Heart left ventricle (tissue), 16 donors: ENCODE measurements around the gene NLRP9. TPM values are rescaled to one million over a fixed set of nuclear protein-coding genes. Genes with fewer than 3 reads are reported as not detected.

Experiments used
- ATAC-seq, 4 donors: fragments of 200-7000 bp; cut with Tn5 transposase; one replicate each; pipeline ENCODE4 v1.9.1; 2020 to 2022; ENCODE audit warnings: moderate library complexity in 4 of 4, mild to moderate bottlenecking in 3 of 4, moderate number of reproducible peaks in 1 of 4
- DNase-seq, 5 donors: peaks; one replicate each; pipeline ENCODE4 v3.0.0-alpha.2; 2020
- H3K27ac ChIP-seq, 12 donors: fragments of 200-600 bp; sonication (generic) in 4 of 12; one replicate each; pipeline versions ENCODE4 v1.5.0 to v1.8.0; 2016 to 2022; ENCODE audit warnings: mild to moderate bottlenecking in 2 of 12
- H3K27me3 ChIP-seq, 9 donors: fragments of 200-600 bp; sonication (generic) in 2 of 9; one replicate each; pipeline versions ENCODE4 v1.5.1 to v1.8.0; 2016 to 2022; ENCODE audit warnings: mild to moderate bottlenecking in 3 of 9
- H3K36me3 ChIP-seq, 9 donors: fragments of 200-600 bp; sonication (generic) in 2 of 9; one replicate each; pipeline versions ENCODE4 v1.5.0 to v1.8.0; 2018 to 2022; ENCODE audit warnings: mild to moderate bottlenecking in 2 of 9
- H3K4me1 ChIP-seq, 12 donors: fragments of 200-600 bp; sonication (generic) in 4 of 12; one replicate each; pipeline versions ENCODE4 v1.5.0 to v1.8.0; 2016 to 2022; ENCODE audit warnings: mild to moderate bottlenecking in 3 of 12
- H3K4me3 ChIP-seq, 12 donors: fragments of 200-600 bp; sonication (generic) in 4 of 12; one replicate each; pipeline versions ENCODE4 v1.5.0 to v1.8.0; 2017 to 2022; ENCODE audit warnings: mild to moderate bottlenecking in 9 of 12, moderate library complexity in 4 of 12
- H3K9me3 ChIP-seq, 12 donors: fragments of 200-600 bp; sonication (generic) in 4 of 12; one replicate each; pipeline versions ENCODE4 v1.5.0 to v1.8.0; 2016 to 2022; ENCODE audit warnings: mild to moderate bottlenecking in 1 of 12
- POLR2A ChIP-seq, 2 donors: fragments of 450-650 bp; IDR thresholded peaks; one replicate each; pipeline ENCODE4 v1.6.1; 2017; ENCODE audit warnings: antibody characterized with exemption in 2 of 2, mild to moderate bottlenecking in 2 of 2, moderate library complexity in 2 of 2
- WGBS, 4 donors: extraction: QIAGEN DNeasy Blood & Tissue Kit in 2 of 4; methylation state at CpG; one replicate each; pipeline versions ENCODE4 v1.1.5 to v1.1.7; 2013 to 2018; 5-methylcytosine and 5-hydroxymethylcytosine counted together
- intact Hi-C, 10 donors: fragments of 100-400 bp; cut with DNase I; formaldehyde crosslinking; loops; one replicate each; pipeline versions ENCODE4 v1.11.1 to v1.14.2; 2022
- polyA plus RNA-seq, 2 donors: library from polyadenylated mRNA; stranded (reverse); fragments of 200-250 nt; gene quantifications; one replicate each; pipeline ENCODE4 v1.2.3, GENCODE V29; 2013
- total RNA-seq, 9 donors: library from RNA; depleted of rRNA in 2 of 9; stranded (reverse); fragments of >200 nt in 2 of 9; fragmentation: NEBNext Ultra II Directional in 3 of 9; extraction: Animal tissue kit (Norgen Biotek cat#: 25700) in 3 of 9; gene quantifications; one replicate each; pipeline versions ENCODE4 v1.1.0 to v1.2.4, GENCODE V29; 2016 to 2023
- TF ChIP-seq, protein P1 (sequence below), 12 donors: fragments of 200-600 bp; sonication (generic) in 4 of 12; IDR thresholded peaks; one replicate each; pipeline versions ENCODE4 v1.5.0 to v1.8.0; 2018 to 2022; ENCODE audit warnings: antibody characterized with exemption in 12 of 12, mild to moderate bottlenecking in 5 of 12
- donor health status: ischemic (EF 13 %, LVEDD 7.1; RV severe dilation, severe dysfunction).
- donor health status: healthy with polysubstance abuse.
- donor health status: DM: no; HTN: yes; CAD: no.
- donor health status: DM: no; HTN: no; CAD: no.
- donor health status: ischemic (EF 25% LVEDD 6.9; RV normal size, moderate dysfunction).
- donor health status: ischemic (EF 25% LVEDD 5.7; RV mildly dilated, moderate dysfunction).
- donor health status: healthy.
- donor health status: DM: yes; HTN: yes; CAD: no.
- donor health status: ischemic (EF 35%, LVEDD 5.7; RV mildly dilated, moderate dysfunction).
- donor health status: nonischemic (EF 11% LVEDD 7.7; RV severe dilation, severe dysfunction).
- donor health status: DM: yes; HTN: yes; CAD: no.
- donor health status: PGD.
- donor health status: ischemic (EF 29% LVEDD 5.4; RV normal size, mild dysfunction).
- donor health status: nonischemic (EF 23%, LVEDD 6.1; RV moderate dilation, normal function).

Gene NLRP9
- total and polyA plus RNA-seq, 11 donors = not detected

DNA sequence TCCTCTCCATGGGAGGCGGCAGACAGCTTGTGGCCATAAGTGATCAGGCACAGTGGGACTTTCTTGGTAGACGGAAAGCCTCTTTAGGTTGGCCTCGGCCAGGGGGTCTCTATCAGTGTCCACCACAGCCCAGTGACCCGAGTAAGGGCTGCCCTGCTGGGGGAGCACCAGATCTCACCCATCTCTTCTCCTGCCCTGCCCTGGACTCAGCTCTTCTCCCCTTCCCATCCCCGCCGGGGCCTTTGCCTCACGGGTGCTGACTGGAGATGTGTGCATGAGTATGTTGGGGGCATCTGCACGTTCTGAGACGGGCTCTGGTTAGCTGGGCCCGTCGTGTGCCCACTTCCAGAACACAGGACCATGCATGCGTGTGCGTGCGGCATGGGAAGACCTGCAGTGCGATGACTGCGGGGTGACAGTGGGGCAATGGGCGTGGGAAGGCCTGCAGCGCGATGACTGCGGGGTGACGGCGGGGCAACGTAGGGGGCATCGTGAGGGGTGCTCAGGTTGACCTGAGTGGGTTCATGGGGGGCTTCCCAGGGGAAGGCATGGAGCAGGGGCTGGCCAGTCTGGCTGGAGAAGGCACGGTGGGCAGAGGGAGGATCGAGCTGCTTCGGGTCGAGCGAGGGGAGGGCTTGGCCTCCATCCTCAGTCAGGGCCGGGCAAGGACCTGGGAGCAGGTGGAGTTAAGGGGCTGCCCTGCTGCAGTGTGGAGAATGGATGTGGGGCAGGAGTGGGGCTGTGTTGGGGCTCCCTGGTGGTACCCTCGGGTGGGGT lies 47.2 kb downstream of the NLRP9 start:
- intact Hi-C loops = no loop called here
- Histone ChIP-seq H3K4me3 (no peak overlapping the region), H3K27ac (no peak overlapping the region), H3K27me3 (no peaks in the 10 kb centered on the region), H3K9me3 (no peaks in the 10 kb centered on the region), H3K4me1 (peaks cover 0 to 16% (median 0%) of the 10 kb centered on the region in 12 donors), H3K36me3 (peaks cover under 1 to 97% (median 82%) of the 10 kb centered on the region in 9 donors)
- 91 to 96% (median 95%) methylated on average over 29 to 31 of the region's 31 CpGs for WGBS, 4 donors
- ATAC-seq = no peak
- TF ChIP-seq, protein P1, sequence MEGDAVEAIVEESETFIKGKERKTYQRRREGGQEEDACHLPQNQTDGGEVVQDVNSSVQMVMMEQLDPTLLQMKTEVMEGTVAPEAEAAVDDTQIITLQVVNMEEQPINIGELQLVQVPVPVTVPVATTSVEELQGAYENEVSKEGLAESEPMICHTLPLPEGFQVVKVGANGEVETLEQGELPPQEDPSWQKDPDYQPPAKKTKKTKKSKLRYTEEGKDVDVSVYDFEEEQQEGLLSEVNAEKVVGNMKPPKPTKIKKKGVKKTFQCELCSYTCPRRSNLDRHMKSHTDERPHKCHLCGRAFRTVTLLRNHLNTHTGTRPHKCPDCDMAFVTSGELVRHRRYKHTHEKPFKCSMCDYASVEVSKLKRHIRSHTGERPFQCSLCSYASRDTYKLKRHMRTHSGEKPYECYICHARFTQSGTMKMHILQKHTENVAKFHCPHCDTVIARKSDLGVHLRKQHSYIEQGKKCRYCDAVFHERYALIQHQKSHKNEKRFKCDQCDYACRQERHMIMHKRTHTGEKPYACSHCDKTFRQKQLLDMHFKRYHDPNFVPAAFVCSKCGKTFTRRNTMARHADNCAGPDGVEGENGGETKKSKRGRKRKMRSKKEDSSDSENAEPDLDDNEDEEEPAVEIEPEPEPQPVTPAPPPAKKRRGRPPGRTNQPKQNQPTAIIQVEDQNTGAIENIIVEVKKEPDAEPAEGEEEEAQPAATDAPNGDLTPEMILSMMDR (IDR thresholded peaks at IDR 0.05) = no peak
- TF ChIP-seq POLR2A (IDR thresholded peaks at IDR 0.05) = no peak
- DNase-seq = peak in 2 of 5 donors; percentile 17 to 24

- Histone ChIP-seq H3K27me3 (no peaks in the 10 kb centered on the region), H3K4me1 (peaks cover 0 to 16% (median 0%) of the 10 kb centered on the region in 12 donors), H3K36me3 (peaks cover 5 to 97% (median 82%) of the 10 kb centered on the region in 9 donors), H3K27ac (no peak overlapping the region), H3K4me3 (no peak overlapping the region), H3K9me3 (no peaks in the 10 kb centered on the region)
- intact Hi-C loops = no loop called here
- DNase-seq (peak in 2 of 5 donors; percentile 9 to 15), ATAC-seq (no peak)
- no peak for TF ChIP-seq POLR2A (IDR thresholded peaks at IDR 0.05)
- TF ChIP-seq, protein P1 (IDR thresholded peaks at IDR 0.05) = no peak
- 94 to 97% (median 95%) methylated on average over 9 to 25 of the region's 25 CpGs for WGBS, 4 donors
These were observed 48.0 kb downstream of the NLRP9 start for GRCh38 chr19:55690109-55690768.

- ATAC-seq = no peak
- intact Hi-C loops = no loop called here
- no peak for TF ChIP-seq POLR2A (IDR thresholded peaks at IDR 0.05)
- TF ChIP-seq, protein P1 (IDR thresholded peaks at IDR 0.05) = no peak
- H3K4me1 ChIP-seq = peaks cover 0 to 16% (median 0%) of the 10 kb centered on the region in 12 donors
- no peak overlapping the region for H3K4me3 ChIP-seq
- 92 to 95% (median 94%) methylated on average over 34 to 35 of the region's 35 CpGs for WGBS, 4 donors
- no peaks in the 10 kb centered on the region for H3K27me3 ChIP-seq
- peaks cover 5 to 97% (median 82%) of the 10 kb centered on the region in 9 donors for H3K36me3 ChIP-seq
- peak in 2 of 5 donors; percentile 20 to 24 for DNase-seq
- H3K27ac ChIP-seq = no peak overlapping the region
- no peaks in the 10 kb centered on the region for H3K9me3 ChIP-seq
These were observed 48.6 kb downstream of the NLRP9 start for GRCh38 chr19:55689411-55690108.
